ENCODE measurements around the gene GREB1L.

GREB1L gene

DNA sequence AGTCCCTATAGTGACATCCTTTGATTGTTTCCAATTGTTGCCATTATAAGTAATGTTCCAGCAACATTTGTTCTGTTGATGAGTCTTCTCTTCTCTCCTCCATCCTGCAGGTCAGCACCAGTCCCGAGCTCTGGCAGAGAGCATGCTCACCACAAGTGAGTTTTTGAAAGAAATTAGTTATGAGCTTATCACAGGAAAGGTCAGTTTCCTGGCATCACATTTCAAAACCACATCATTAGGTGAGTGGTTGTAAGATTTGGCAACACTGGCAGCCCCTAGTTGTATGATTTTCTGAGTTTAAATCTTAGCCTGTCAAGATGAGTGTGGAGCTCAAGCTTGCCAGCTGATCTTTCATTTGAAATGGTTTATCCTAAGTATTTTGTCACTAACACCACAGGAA, 208.9 kb downstream of the GREB1L start:
- no peaks in the 10 kb centered on the region for H3K36me3 ChIP-seq (replicated peaks; ENCODE audit: low read depth, low read length)
- no peak overlapping the region for H2AFZ ChIP-seq (ENCODE audit: low read depth, low read length)
- no peaks in the 10 kb centered on the region for H3K79me2 ChIP-seq (ENCODE audit: low read length)
- TF ChIP-seq, protein P1, sequence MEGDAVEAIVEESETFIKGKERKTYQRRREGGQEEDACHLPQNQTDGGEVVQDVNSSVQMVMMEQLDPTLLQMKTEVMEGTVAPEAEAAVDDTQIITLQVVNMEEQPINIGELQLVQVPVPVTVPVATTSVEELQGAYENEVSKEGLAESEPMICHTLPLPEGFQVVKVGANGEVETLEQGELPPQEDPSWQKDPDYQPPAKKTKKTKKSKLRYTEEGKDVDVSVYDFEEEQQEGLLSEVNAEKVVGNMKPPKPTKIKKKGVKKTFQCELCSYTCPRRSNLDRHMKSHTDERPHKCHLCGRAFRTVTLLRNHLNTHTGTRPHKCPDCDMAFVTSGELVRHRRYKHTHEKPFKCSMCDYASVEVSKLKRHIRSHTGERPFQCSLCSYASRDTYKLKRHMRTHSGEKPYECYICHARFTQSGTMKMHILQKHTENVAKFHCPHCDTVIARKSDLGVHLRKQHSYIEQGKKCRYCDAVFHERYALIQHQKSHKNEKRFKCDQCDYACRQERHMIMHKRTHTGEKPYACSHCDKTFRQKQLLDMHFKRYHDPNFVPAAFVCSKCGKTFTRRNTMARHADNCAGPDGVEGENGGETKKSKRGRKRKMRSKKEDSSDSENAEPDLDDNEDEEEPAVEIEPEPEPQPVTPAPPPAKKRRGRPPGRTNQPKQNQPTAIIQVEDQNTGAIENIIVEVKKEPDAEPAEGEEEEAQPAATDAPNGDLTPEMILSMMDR (IDR thresholded peaks at IDR 0.05; ENCODE audit: low read depth, low read length), result no peak
- no peak for TF ChIP-seq EZH2phosphoT487 (IDR thresholded peaks at IDR 0.05; ENCODE audit: low read depth)
- H3K27me3 ChIP-seq (ENCODE audit: low read depth, low read length), result no peaks in the 10 kb centered on the region
- H3K9ac ChIP-seq (ENCODE audit: low read length), result no peak overlapping the region
- no peak overlapping the region for H3K4me2 ChIP-seq (ENCODE audit: low read length)
- no peaks in the 10 kb centered on the region for H4K20me1 ChIP-seq (ENCODE audit: insufficient read depth, low read length)
- H3K4me3 ChIP-seq (ENCODE audit: low read length), result no peak overlapping the region
- no peaks in the 10 kb centered on the region for H3K9me3 ChIP-seq (ENCODE audit: insufficient read depth, low read length)
- H3K4me1 ChIP-seq (ENCODE audit: low read length), result peaks cover 18% of the 10 kb centered on the region
- no peak overlapping the region for H3K27ac ChIP-seq (ENCODE audit: low read length)

GRCh38 chr18:21451851-21452250, 209.8 kb downstream of the GREB1L start:
- H2AFZ ChIP-seq (ENCODE audit: low read depth, low read length), result no peak overlapping the region
- TF ChIP-seq EZH2phosphoT487 (IDR thresholded peaks at IDR 0.05; ENCODE audit: low read depth), result no peak
- TF ChIP-seq, protein P1 (IDR thresholded peaks at IDR 0.05; ENCODE audit: low read depth, low read length), result no peak
- peaks cover 18% of the 10 kb centered on the region for H3K4me1 ChIP-seq (ENCODE audit: low read length)

DNA sequence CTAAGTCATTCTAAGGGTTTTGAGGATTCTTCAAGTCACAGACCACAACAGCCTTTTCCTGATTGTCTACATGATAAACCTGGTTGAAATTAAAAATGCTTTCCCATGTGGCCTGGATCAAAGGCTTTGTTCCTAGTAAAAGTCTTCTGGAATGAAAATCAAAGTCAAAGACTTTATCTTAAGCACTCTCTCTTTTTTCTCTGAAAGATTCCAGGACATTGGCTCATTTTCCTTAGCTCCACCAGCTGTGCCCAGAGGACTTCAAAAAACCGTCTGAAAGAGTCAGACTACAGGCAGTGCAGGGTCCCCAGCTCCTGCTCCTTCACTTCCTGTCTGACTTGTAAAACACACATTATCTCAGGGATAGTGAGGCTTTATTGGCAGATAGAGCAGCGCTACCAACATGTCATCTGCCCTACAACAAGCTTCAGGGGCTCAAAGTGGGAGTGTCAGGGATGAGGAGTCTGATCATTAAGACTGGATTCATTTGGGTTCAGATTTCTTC, 210.3 kb downstream of the GREB1L start:
- H3K9me3 ChIP-seq (ENCODE audit: insufficient read depth, low read length), result no peaks in the 10 kb centered on the region
- no peaks in the 10 kb centered on the region for H4K20me1 ChIP-seq (ENCODE audit: insufficient read depth, low read length)
- TF ChIP-seq, protein P1 (IDR thresholded peaks at IDR 0.05; ENCODE audit: low read depth, low read length), result no peak
- no peak for TF ChIP-seq EZH2phosphoT487 (IDR thresholded peaks at IDR 0.05; ENCODE audit: low read depth)
- H3K9ac ChIP-seq (ENCODE audit: low read length), result no peak overlapping the region
- H2AFZ ChIP-seq (ENCODE audit: low read depth, low read length), result no peak overlapping the region
- H3K79me2 ChIP-seq (ENCODE audit: low read length), result no peaks in the 10 kb centered on the region
- H3K36me3 ChIP-seq (replicated peaks; ENCODE audit: low read depth, low read length), result no peaks in the 10 kb centered on the region
- no peak overlapping the region for H3K27ac ChIP-seq (ENCODE audit: low read length)
- H3K4me2 ChIP-seq (ENCODE audit: low read length), result no peak overlapping the region
- H3K4me1 ChIP-seq (ENCODE audit: low read length), result peaks cover 18% of the 10 kb centered on the region
- no peak overlapping the region for H3K4me3 ChIP-seq (ENCODE audit: low read length)
- H3K27me3 ChIP-seq (ENCODE audit: low read depth, low read length), result no peaks in the 10 kb centered on the region

More at GRCh38 chr18:21451851-21452250, 209.8 kb downstream of the GREB1L start:
- Histone ChIP-seq H3K79me2 (ENCODE audit: low read length) (no peaks in the 10 kb centered on the region), H3K27ac (ENCODE audit: low read length) (no peak overlapping the region), H3K9me3 (ENCODE audit: insufficient read depth, low read length) (no peaks in the 10 kb centered on the region), H3K36me3 (replicated peaks; ENCODE audit: low read depth, low read length) (no peaks in the 10 kb centered on the region), H3K4me2 (ENCODE audit: low read length) (no peak overlapping the region), H4K20me1 (ENCODE audit: insufficient read depth, low read length) (no peaks in the 10 kb centered on the region), H3K4me3 (ENCODE audit: low read length) (no peak overlapping the region), H3K9ac (ENCODE audit: low read length) (no peak overlapping the region), H3K27me3 (ENCODE audit: low read depth, low read length) (no peaks in the 10 kb centered on the region)

- Histone ChIP-seq H3K4me2 (ENCODE audit: low read length) (no peak overlapping the region), H4K20me1 (ENCODE audit: insufficient read depth, low read length) (no peaks in the 10 kb centered on the region)
Observed at GRCh38 chr18:21452796-21453510, 210.9 kb downstream of the GREB1L start.

More at GRCh38 chr18:21452796-21453510, 210.9 kb downstream of the GREB1L start:
- Histone ChIP-seq H3K36me3 (replicated peaks; ENCODE audit: low read depth, low read length) (no peaks in the 10 kb centered on the region), H3K9me3 (ENCODE audit: insufficient read depth, low read length) (no peaks in the 10 kb centered on the region), H3K27ac (ENCODE audit: low read length) (no peak overlapping the region), H3K9ac (ENCODE audit: low read length) (no peak overlapping the region), H3K27me3 (ENCODE audit: low read depth, low read length) (no peaks in the 10 kb centered on the region), H2AFZ (ENCODE audit: low read depth, low read length) (no peak overlapping the region), H3K79me2 (ENCODE audit: low read length) (no peaks in the 10 kb centered on the region), H3K4me3 (ENCODE audit: low read length) (no peak overlapping the region), H3K4me1 (ENCODE audit: low read length) (peaks cover 18% of the 10 kb centered on the region)
- no peak for TF ChIP-seq EZH2phosphoT487 (IDR thresholded peaks at IDR 0.05; ENCODE audit: low read depth)
- TF ChIP-seq, protein P1 (IDR thresholded peaks at IDR 0.05; ENCODE audit: low read depth, low read length), result no peak

All from OCI-LY3 (cell line).